Measurements from ENCODE around the gene PDIA5.

PDIA5 gene

GRCh38 chr3:123066896-123067688 lies at the start of gene PDIA5:
Gene PDIA5, plus strand, starts transcription at chr3:123067025. Its CDS starts 140 bp downstream, at chr3:123067165.
- peaks cover 30% of the 10 kb centered on the region for H3K4me1 Mint-ChIP-seq
- peak within 1 kb of the TSS; percentile 97 for H3K4me3 Mint-ChIP-seq
- H3K9me3 Mint-ChIP-seq = no peaks in the 10 kb centered on the region
- H3K36me3 Mint-ChIP-seq = peaks cover 2% of the 10 kb centered on the region
- H3K27me3 Mint-ChIP-seq = no peaks in the 10 kb centered on the region
- H3K27ac Mint-ChIP-seq = peak within 1 kb of the TSS; percentile 79

DNA sequence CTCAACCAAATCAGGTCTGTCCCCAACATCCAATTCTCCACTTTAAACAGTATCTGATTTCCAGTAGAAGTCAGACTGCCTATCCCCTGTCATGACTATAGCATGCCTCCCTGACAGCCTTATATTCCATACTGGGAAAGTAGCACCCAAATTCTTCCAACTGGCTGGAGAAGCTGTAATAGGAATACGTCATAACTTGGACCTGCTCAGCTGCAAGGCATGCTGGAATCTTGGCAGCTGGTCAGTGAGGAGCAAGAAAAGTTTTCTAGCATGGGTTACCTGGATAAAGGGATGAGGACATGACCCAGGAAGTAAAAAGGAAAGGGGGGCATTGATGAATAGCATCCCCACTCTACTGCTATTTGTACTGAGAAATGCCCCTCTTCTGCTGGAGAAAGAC lies 48.1 kb upstream of the PDIA5 start:
- Mint-ChIP-seq H3K4me3 (no peak overlapping the region), H3K27me3 (peaks cover 18% of the 10 kb centered on the region), H3K4me1 (no peaks in the 10 kb centered on the region), H3K36me3 (no peaks in the 10 kb centered on the region), H3K9me3 (no peaks in the 10 kb centered on the region), H3K27ac (no peak overlapping the region)

- H3K27me3 Mint-ChIP-seq = peaks cover 21% of the 10 kb centered on the region
- no peaks in the 10 kb centered on the region for H3K4me1 Mint-ChIP-seq
- H3K4me3 Mint-ChIP-seq = no peak overlapping the region
- H3K9me3 Mint-ChIP-seq = no peaks in the 10 kb centered on the region
- H3K27ac Mint-ChIP-seq = no peak overlapping the region
- no peaks in the 10 kb centered on the region for H3K36me3 Mint-ChIP-seq
Observed at GRCh38 chr3:123019161-123019560, 47.7 kb upstream of the PDIA5 start.

DNA sequence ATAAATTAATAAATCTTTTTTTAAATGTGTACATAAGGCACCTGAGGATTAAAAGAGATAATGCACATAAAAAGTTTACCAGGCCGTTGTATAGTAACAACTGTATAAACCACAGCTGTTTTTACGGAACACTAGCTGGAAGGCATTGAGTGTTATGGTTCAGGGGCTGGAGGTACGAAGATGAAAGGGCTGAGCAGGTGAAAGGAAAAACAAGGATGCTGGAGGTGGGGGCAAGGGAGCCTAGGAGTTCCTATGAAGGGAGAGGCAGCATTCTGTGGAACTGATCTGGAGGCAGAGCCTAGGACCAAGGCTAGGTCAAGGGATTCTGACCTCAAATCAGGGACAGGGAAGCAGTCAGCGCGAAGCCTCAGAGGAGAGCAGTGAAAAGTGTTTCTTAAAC lies 47.2 kb upstream of the PDIA5 start:
- Mint-ChIP-seq H3K4me3 (no peak overlapping the region), H3K27ac (no peak overlapping the region), H3K27me3 (peaks cover 23% of the 10 kb centered on the region), H3K9me3 (no peaks in the 10 kb centered on the region), H3K4me1 (no peaks in the 10 kb centered on the region), H3K36me3 (no peaks in the 10 kb centered on the region)

DNA sequence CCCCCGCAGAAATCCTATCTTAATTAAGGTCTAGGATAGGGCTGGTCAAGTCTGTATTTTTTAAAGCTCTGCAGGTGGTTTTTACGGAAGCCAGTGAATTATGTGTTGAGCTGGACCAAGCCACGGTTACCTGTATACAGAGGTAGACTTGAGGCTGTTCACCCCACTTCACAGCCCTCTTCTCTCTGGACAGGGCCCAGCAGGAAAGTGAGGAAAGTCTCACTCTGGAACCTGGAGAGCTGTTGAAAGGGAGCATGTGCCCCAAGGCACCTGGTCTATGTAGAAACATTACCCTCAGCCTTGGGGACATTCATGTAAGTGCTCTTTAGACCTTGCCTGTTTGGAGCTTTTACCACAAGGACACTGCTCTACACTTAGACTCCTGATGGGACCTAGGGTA lies 46.1 kb upstream of the PDIA5 start:
- Mint-ChIP-seq H3K9me3 (no peaks in the 10 kb centered on the region), H3K4me3 (no peak overlapping the region), H3K27me3 (peaks cover 31% of the 10 kb centered on the region), H3K36me3 (no peaks in the 10 kb centered on the region), H3K4me1 (peaks cover under 1% of the 10 kb centered on the region), H3K27ac (no peak overlapping the region)

GRCh38 chr3:123021388-123021787 lies 45.4 kb upstream of the PDIA5 start:
- Mint-ChIP-seq H3K27ac (no peak overlapping the region), H3K4me1 (peaks cover 4% of the 10 kb centered on the region), H3K27me3 (peaks cover 36% of the 10 kb centered on the region), H3K36me3 (no peaks in the 10 kb centered on the region), H3K4me3 (no peak overlapping the region), H3K9me3 (no peaks in the 10 kb centered on the region)

DNA sequence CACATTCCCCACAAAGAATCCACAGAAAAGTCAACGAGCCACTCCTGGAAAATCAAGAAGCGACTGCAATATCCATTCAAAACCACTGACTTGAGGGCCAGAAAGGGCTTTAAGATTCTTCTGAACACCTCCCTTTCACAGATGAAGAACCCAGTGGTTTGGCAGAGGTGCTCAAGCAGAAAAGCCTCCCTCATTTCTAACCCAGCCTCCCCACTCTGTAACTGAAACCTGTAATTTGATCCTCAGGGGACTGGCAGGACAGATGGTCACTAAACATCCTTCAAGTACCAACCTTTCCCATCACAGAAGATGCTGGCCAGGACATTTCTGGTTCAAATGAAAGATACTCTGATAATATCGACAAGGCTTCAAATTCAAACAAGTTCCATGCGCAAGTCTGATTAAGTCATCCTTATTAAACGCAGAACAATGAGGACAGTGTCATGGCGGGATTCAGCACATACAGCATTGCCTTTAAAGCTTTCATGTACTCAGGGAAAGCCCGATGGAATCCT lies 44.8 kb upstream of the PDIA5 start:
- H3K4me1 Mint-ChIP-seq = peaks cover 4% of the 10 kb centered on the region
- H3K27ac Mint-ChIP-seq = no peak overlapping the region
- H3K27me3 Mint-ChIP-seq = peaks cover 38% of the 10 kb centered on the region
- H3K9me3 Mint-ChIP-seq = no peaks in the 10 kb centered on the region
- H3K4me3 Mint-ChIP-seq = no peak overlapping the region
- no peaks in the 10 kb centered on the region for H3K36me3 Mint-ChIP-seq

DNA sequence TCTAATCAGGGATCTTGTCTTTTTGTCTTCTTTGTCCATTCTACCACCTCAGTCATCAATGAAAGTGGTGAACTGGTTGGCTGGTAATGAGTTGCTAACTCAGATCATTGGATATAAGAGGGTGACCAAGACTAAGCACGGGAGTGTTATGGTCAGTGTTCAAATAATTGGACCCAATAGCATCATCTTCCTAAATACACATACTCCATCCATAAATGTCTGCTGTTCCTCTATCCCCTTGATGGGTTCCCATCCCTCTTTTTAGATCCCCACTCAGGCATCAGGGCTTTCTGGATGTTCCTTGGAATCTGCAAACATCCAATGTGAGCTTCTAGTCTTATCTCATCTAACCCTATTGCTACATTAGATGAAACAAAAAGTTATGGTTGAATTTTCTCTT lies 42.8 kb upstream of the PDIA5 start:
- Mint-ChIP-seq H3K27me3 (peaks cover 43% of the 10 kb centered on the region), H3K4me3 (no peak overlapping the region), H3K9me3 (no peaks in the 10 kb centered on the region)

GRCh38 chr3:123025642-123026521 lies 40.9 kb upstream of the PDIA5 start:
- no peaks in the 10 kb centered on the region for H3K9me3 Mint-ChIP-seq
- H3K36me3 Mint-ChIP-seq = no peaks in the 10 kb centered on the region
- H3K27me3 Mint-ChIP-seq = peaks cover 46% of the 10 kb centered on the region
- H3K4me1 Mint-ChIP-seq = peaks cover 11% of the 10 kb centered on the region
- peak overlapping the region; percentile 43 for H3K4me3 Mint-ChIP-seq
- no peak overlapping the region for H3K27ac Mint-ChIP-seq

More for the DNA sequence above, 42.8 kb upstream of the PDIA5 start:
- Mint-ChIP-seq H3K27ac (no peak overlapping the region), H3K4me1 (peaks cover 11% of the 10 kb centered on the region), H3K36me3 (no peaks in the 10 kb centered on the region)

- Mint-ChIP-seq H3K27me3 (peaks cover 46% of the 10 kb centered on the region), H3K9me3 (no peaks in the 10 kb centered on the region), H3K4me1 (peaks cover 11% of the 10 kb centered on the region)
Observed at GRCh38 chr3:123026565-123027291, 40.1 kb upstream of the PDIA5 start.

DNA sequence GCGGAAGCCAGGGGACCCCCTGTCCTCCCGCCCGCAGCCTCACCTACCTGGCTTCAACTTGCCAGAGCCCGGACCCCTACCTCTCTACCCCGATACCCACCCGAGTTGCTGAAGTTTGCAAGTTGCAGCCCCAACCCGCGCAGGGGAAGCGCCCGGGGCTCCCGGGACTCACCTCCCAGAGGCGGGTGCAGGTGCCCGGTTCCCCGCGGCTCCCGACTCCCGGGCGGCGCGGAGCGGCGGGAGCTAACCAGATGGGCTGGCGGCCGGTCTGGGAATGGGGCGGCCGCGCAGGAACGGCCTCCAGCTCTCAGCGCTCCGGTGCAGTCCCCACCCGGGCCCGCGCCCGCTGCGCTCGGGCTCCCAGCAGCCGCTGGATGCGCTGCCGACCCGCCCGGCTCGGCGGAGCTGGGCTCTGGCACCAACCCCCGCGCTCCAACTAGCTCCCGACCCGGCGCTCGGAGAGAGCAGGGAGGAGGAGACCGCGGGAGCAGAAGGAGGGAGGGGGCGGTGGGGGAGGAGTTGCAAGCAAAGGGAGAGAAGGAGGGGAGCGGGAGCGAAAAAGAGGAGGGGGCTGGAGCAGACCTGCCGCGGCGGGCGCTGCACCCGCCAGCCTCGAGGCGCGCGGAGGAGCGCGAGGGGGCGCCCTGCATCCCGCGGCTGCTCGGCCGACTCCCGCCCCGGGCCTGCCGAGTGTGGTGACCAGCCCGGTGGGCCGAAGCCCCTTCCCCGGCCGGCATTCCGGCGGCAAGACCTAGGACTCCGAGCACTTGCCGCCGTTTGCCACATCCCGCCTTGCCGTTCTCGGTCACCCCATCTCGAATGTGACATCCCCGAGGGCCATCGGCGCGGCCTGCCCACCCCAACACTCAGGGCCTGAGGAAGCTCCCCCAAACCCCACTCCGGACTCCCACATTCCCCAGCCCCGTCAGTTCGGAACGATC lies 39.3 kb upstream of the PDIA5 start, which contains the start of gene SEMA5B:
Gene SEMA5B (minus strand): TSS at position 472 of the 941 bp plus-strand sequence. CDS start 66,500 bp downstream, outside the sequence.
- H3K27ac Mint-ChIP-seq = peak within 1 kb of the TSS; percentile 15
- peak within 1 kb of the TSS; percentile 83 for H3K4me3 Mint-ChIP-seq
- H3K27me3 Mint-ChIP-seq = peaks cover 45% of the 10 kb centered on the region
- no peaks in the 10 kb centered on the region for H3K36me3 Mint-ChIP-seq
- no peaks in the 10 kb centered on the region for H3K9me3 Mint-ChIP-seq
- peaks cover 11% of the 10 kb centered on the region for H3K4me1 Mint-ChIP-seq

More at GRCh38 chr3:123026565-123027291, 40.1 kb upstream of the PDIA5 start:
- Mint-ChIP-seq H3K4me3 (peak overlapping the region; percentile 77), H3K27ac (no peak overlapping the region), H3K36me3 (no peaks in the 10 kb centered on the region)

DNA sequence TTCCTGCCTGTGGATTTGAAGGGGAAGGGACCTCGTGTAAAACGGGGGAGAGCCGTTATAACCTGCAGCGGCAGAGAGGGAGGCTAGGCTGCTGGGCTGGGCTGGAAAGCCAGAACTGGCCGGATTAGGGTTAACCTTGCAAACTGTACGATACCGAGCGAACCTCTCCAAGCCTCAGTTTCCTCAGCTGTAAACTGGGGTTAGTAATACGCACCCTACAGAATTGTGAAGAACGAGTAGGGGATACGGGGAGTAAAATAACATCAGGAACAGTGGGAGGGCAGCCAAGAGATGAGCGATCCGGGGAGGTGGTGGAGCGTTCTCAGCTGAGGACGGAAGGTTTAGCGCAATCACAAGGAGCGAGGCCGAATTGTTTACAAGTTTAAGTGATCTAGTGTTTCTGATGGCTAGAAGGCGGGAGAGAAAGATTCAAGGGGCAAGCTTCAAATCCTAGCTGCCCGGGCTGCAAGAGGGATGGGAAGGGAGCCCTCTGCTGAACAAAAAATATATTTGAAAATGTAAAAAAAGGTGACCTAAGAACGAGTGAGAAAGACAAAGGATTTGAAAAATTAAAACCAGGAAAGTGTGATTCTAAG lies 38.5 kb upstream of the PDIA5 start:
- H3K27ac Mint-ChIP-seq = peak overlapping the region; percentile 15
- H3K9me3 Mint-ChIP-seq = no peaks in the 10 kb centered on the region
- H3K36me3 Mint-ChIP-seq = no peaks in the 10 kb centered on the region
- peaks cover 44% of the 10 kb centered on the region for H3K27me3 Mint-ChIP-seq
- H3K4me1 Mint-ChIP-seq = peaks cover 11% of the 10 kb centered on the region
- H3K4me3 Mint-ChIP-seq = peak overlapping the region; percentile 83

DNA sequence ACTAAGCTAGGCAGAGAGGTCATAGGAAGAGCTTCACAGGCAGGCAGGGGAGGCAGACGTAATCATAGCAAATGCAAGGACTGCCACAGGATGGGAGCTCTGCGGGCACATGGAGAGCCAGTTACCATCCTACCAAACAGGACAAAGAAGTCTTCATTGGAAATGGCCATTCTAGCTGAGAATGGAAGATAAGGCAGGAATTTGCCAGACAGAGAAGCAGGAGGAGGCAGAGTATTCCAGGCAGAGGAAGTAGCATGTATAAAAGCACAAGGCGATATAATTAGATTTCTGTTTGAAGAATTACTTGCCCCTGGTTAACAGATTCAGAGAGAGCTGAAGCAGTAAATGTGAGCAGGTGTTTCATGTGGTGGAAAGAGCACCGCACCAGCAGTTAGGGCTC lies 35.8 kb upstream of the PDIA5 start:
- Mint-ChIP-seq H3K36me3 (no peaks in the 10 kb centered on the region), H3K27ac (no peak overlapping the region), H3K9me3 (no peaks in the 10 kb centered on the region), H3K4me1 (peaks cover 8% of the 10 kb centered on the region), H3K27me3 (peaks cover 41% of the 10 kb centered on the region), H3K4me3 (no peak overlapping the region)

DNA sequence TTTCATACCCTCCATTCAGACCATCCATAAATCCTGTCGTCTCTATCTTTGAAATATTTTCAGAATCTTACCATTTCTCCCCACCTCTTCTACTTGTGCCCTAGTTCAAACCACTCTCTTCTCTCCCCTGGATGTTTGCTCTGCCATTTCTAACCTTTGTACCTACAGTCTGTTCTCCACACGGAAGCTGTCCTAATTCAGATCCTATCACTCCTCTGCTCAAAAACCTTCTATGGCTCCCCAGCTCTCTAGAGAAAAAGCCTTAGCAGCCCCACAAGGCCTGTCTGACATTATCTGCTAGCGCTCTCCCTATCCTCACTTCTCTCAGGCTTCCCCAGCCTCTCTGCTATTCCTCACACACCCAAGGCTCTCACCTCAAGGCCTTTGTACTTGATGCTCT lies 34.8 kb upstream of the PDIA5 start:
- Mint-ChIP-seq H3K36me3 (no peaks in the 10 kb centered on the region), H3K27ac (no peak overlapping the region), H3K27me3 (peaks cover 41% of the 10 kb centered on the region), H3K4me1 (peaks cover 7% of the 10 kb centered on the region), H3K4me3 (no peak overlapping the region), H3K9me3 (no peaks in the 10 kb centered on the region)
